ENCODE measurements around the gene TAF6.

TAF6 gene

GRCh38 chr7:100142461-100142860 is 23.3 kb upstream of the TAF6 start:
- ATAC-seq (ENCODE audit: low read depth) (no peak), DNase-seq (ENCODE audit: low spot score) (no peak)
- no peak overlapping the region for H3K27ac ChIP-seq (ENCODE audit: poor library complexity, severe bottlenecking)

GRCh38 chr7:100141555-100141949 is 22.4 kb upstream of the TAF6 start:
- DNase-seq (ENCODE audit: low spot score), result no peak
- H3K9me3 ChIP-seq (ENCODE audit: severe bottlenecking), result no peaks in the 10 kb centered on the region
- no peaks in the 10 kb centered on the region for H3K4me1 ChIP-seq (ENCODE audit: insufficient read depth, poor library complexity, severe bottlenecking)
- H3K4me3 ChIP-seq (ENCODE audit: severe bottlenecking), result no peak overlapping the region
- no peaks in the 10 kb centered on the region for H3K27me3 ChIP-seq (ENCODE audit: insufficient read depth, poor library complexity, severe bottlenecking)
- ATAC-seq (ENCODE audit: low read depth), result no peak
- no peak for TF ChIP-seq CTCF (IDR thresholded peaks at IDR 0.05; ENCODE audit: poor library complexity, severe bottlenecking)
- no peak overlapping the region for H3K27ac ChIP-seq (ENCODE audit: poor library complexity, severe bottlenecking)
- H3K36me3 ChIP-seq (ENCODE audit: low read depth), result no peaks in the 10 kb centered on the region

More at GRCh38 chr7:100142461-100142860, 23.3 kb upstream of the TAF6 start:
- H3K4me1 ChIP-seq (ENCODE audit: insufficient read depth, poor library complexity, severe bottlenecking), result no peaks in the 10 kb centered on the region
- no peaks in the 10 kb centered on the region for H3K36me3 ChIP-seq (ENCODE audit: low read depth)
- no peaks in the 10 kb centered on the region for H3K9me3 ChIP-seq (ENCODE audit: severe bottlenecking)
- no peak overlapping the region for H3K4me3 ChIP-seq (ENCODE audit: severe bottlenecking)
- TF ChIP-seq CTCF (IDR thresholded peaks at IDR 0.05; ENCODE audit: poor library complexity, severe bottlenecking), result no peak
- no peaks in the 10 kb centered on the region for H3K27me3 ChIP-seq (ENCODE audit: insufficient read depth, poor library complexity, severe bottlenecking)

GRCh38 chr7:100137851-100138760 is 18.9 kb upstream of the TAF6 start:
- no peak overlapping the region for H3K4me3 ChIP-seq (ENCODE audit: severe bottlenecking)
- no peaks in the 10 kb centered on the region for H3K27me3 ChIP-seq (ENCODE audit: insufficient read depth, poor library complexity, severe bottlenecking)
- DNase-seq (ENCODE audit: low spot score) (no peak), ATAC-seq (ENCODE audit: low read depth) (no peak)
- H3K36me3 ChIP-seq (ENCODE audit: low read depth), result no peaks in the 10 kb centered on the region
- H3K27ac ChIP-seq (ENCODE audit: poor library complexity, severe bottlenecking), result no peak overlapping the region
- no peaks in the 10 kb centered on the region for H3K4me1 ChIP-seq (ENCODE audit: insufficient read depth, poor library complexity, severe bottlenecking)
- no peak for TF ChIP-seq CTCF (IDR thresholded peaks at IDR 0.05; ENCODE audit: poor library complexity, severe bottlenecking)
- no peaks in the 10 kb centered on the region for H3K9me3 ChIP-seq (ENCODE audit: severe bottlenecking)

- H3K27me3 ChIP-seq (ENCODE audit: insufficient read depth, poor library complexity, severe bottlenecking), result no peaks in the 10 kb centered on the region
- peak; percentile 90 for TF ChIP-seq CTCF (IDR thresholded peaks at IDR 0.05; ENCODE audit: poor library complexity, severe bottlenecking)
- H3K9me3 ChIP-seq (ENCODE audit: severe bottlenecking), result no peaks in the 10 kb centered on the region
- H3K36me3 ChIP-seq (ENCODE audit: low read depth), result no peaks in the 10 kb centered on the region
- H3K27ac ChIP-seq (ENCODE audit: poor library complexity, severe bottlenecking), result no peak overlapping the region
- no peaks in the 10 kb centered on the region for H3K4me1 ChIP-seq (ENCODE audit: insufficient read depth, poor library complexity, severe bottlenecking)
- DNase-seq (ENCODE audit: low spot score) (no peak), ATAC-seq (ENCODE audit: low read depth) (peak; percentile 90)
- no peak overlapping the region for H3K4me3 ChIP-seq (ENCODE audit: severe bottlenecking)
Observed at GRCh38 chr7:100132697-100133151, 13.6 kb upstream of the TAF6 start.

GRCh38 chr7:100132126-100132525 is 13.0 kb upstream of the TAF6 start:
- H3K27me3 ChIP-seq (ENCODE audit: insufficient read depth, poor library complexity, severe bottlenecking), result no peaks in the 10 kb centered on the region
- no peaks in the 10 kb centered on the region for H3K36me3 ChIP-seq (ENCODE audit: low read depth)
- no peak overlapping the region for H3K27ac ChIP-seq (ENCODE audit: poor library complexity, severe bottlenecking)
- no peak for DNase-seq (ENCODE audit: low spot score)
- no peaks in the 10 kb centered on the region for H3K4me1 ChIP-seq (ENCODE audit: insufficient read depth, poor library complexity, severe bottlenecking)
- no peak for TF ChIP-seq CTCF (IDR thresholded peaks at IDR 0.05; ENCODE audit: poor library complexity, severe bottlenecking)
- no peak; the same call in 2 of the 3 replicates for ATAC-seq (ENCODE audit: low read depth)
- no peaks in the 10 kb centered on the region for H3K9me3 ChIP-seq (ENCODE audit: severe bottlenecking)
- no peak overlapping the region for H3K4me3 ChIP-seq (ENCODE audit: severe bottlenecking)
